Cardiac fibroblast (primary cell): ENCODE data around the gene LBP.
"Not testable (repeated sequence)": the region's sequence is repeated elsewhere in the genome, so short reads cannot be mapped to it uniquely, and the experiment has no call there.

ENCODE experiments used
- DNase-seq, 2 donors: peaks; one replicate each; pipeline versions ENCODE4 v3.0.0 to v3.0.0-alpha.2; 2010; ENCODE audit warnings: low read depth in 2 of 2
- H3K4me3 ChIP-seq, 2 donors: replicated peaks in 1 of 2; 1 replicate in 1 of 2; 2 replicates in 1 of 2; pipeline ENCODE4 v1.5.1; 2011; ENCODE audit warnings: low read depth in 2 of 2, low read length in 2 of 2, mild to moderate bottlenecking in 2 of 2, moderate library complexity in 1 of 2
- CTCF ChIP-seq: IDR thresholded peaks from one replicate; pipeline ENCODE4 v1.5.1; 2011; ENCODE audit warnings: low read depth, mild to moderate bottlenecking, low read length, inconsistent platforms

Gene LBP

GRCh38 chr20:38386851-38387250 lies 40.6 kb downstream of the LBP start:
- TF ChIP-seq CTCF = no peak
- DNase-seq = no peak

DNA sequence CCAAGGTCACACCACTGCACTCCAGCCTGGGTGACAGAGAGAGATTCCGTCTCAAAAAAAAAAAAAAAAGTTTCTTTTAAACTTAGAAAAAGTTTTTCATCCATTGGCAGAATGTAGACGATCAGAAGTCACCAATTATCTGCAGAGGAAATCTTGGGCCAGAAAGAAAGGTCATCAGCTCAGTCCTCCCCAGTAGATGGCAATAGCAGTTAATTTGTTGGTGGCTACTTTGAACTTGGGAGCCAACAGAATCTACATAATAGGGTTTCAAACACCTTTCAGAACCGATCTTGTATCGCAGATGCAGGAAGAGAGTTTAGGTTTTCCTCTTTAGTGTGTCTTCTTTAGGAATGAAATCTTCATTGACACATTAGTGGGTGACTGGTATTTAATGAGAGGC lies 41.7 kb downstream of the LBP start:
- no peak overlapping the region for H3K4me3 ChIP-seq
- DNase-seq = no peak
- TF ChIP-seq CTCF = no peak

More at GRCh38 chr20:38386851-38387250, 40.6 kb downstream of the LBP start:
- no peak overlapping the region for H3K4me3 ChIP-seq

DNA sequence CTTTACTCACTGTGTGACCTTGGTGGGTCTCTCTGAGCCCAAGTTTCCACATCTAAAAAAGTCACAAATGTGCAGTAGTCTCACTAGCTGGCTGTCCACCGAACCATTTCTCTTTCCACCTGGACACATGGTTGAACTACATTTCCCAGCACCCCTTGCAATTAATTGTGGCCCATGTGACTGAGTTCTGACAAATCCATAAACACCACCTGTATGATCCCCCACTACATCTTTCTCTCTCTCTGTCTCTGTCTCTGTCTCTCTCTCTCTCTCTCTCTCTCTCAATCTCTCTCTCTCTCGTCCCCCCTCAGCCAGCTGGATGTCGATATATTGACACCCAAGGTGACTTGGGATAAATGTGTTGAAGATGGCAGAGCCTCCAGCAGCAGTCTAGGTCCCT lies 46.1 kb downstream of the LBP start:
- no peak overlapping the region for H3K4me3 ChIP-seq
- TF ChIP-seq CTCF = no peak
- no peak for DNase-seq

- DNase-seq = no peak
- no peak for TF ChIP-seq CTCF
Observed at GRCh38 chr20:38393259-38393658, 47.0 kb downstream of the LBP start.

DNA sequence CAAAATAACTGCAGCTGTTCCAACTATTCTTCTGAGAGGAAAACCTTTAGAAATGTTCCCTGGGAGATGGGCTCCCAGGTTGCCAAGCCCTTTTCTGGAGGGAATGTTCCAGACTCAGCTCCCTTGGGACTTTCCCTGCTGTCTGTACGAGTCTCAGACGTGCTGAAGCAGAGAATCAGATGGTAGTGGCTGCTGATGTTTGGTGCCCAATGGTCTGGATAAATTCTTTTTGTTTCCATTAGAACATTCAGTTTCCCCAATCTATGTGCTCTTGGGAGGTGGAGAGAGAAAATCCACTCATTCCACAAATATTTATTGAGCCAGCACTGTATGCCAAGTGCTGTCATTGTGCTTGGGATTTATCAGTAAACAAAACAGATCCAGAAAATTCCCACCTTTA lies 48.9 kb downstream of the LBP start:
- peak; percentile 51 to 65 for DNase-seq
- TF ChIP-seq CTCF = no peak
- no peak overlapping the region for H3K4me3 ChIP-seq

More at GRCh38 chr20:38393259-38393658, 47.0 kb downstream of the LBP start:
- no peak overlapping the region for H3K4me3 ChIP-seq

DNA sequence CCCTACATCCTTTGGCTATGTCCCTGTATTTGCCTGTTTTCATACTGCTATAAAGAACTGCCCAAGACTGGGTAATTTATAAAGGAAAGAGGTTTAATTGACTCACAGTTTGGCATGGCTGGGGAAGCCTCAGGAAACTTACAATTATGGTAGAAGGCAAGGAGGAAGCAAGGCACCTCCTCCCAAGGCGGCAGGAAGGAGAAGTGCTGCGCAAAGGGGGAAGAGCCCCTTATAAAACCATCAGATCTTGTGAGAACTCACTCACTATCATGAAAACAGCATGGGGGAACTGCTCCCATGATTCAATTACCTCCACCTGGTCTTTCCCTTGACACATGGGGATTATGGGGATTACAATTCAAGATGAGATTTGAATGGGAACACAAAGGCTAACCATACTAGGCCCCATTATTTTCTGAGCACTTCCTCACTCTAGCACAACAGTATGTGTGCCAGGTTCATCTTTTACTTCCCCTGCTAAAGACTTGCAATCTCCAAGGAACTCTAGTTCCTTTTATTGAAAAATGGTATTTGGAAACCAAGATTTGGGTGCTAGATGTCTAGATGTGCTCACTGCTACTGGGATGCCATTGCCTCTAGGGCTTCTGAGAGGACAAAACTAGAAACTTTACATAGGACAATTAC lies 49.6 kb downstream of the LBP start:
- not testable (repeated sequence) for DNase-seq

DNA sequence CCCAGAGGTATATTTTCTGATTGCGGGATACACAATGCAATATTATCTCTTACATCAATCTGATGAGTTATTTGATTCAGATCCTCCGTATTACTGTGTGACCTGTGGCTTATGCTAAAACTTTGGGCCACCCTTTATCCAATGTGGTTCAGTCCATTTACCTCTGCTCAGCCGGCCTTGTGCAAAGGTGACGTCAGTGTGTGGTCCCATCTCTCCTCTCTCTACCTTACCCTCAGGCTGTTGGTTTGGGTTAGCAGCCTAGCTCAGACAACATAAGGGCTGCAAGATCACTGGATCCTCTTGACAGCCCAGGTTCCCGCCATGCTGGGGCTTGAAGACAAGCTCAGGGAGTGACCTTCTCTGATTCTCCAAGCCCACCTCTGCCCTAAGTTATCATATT lies 55.8 kb downstream of the LBP start:
- TF ChIP-seq CTCF = no peak
- H3K4me3 ChIP-seq = no peak overlapping the region
- DNase-seq = no peak

More for the DNA sequence above, 49.6 kb downstream of the LBP start:
- H3K4me3 ChIP-seq = not testable (repeated sequence)
